HEK293 (cell line): ENCODE measurements around the gene BAHD1.

Experiments used
- CTCF ChIA-PET: fragments of 350-600 bp; formaldehyde crosslinking; extraction: SDS; loops from one replicate; lab custom pipeline; 2021; ENCODE audit warnings: antibody characterized with exemption; lab: Yijun Ruan, JAX
- POLR2A ChIA-PET: fragments of 300-600 bp; formaldehyde crosslinking; extraction: SDS; loops from one replicate; lab custom pipeline; 2020; ENCODE audit warnings: antibody characterized with exemption, inconsistent platforms; lab: Yijun Ruan, JAX
- H3K27ac ChIP-seq: fragments of 200-500 bp; sonication (Bioruptor generic); 2 replicates; pipeline ENCODE4 v1.5.1; 2014; ENCODE audit warnings: low read depth, low read length, control low read depth, inconsistent platforms; ENCODE audit errors: extremely low read depth
- H3K36me3 ChIP-seq, 2 experiments: fragments of 200-500 bp in 1 of 2; sonication (Bioruptor generic) in 1 of 2; 1 replicate in 1 of 2; 2 replicates in 1 of 2; pipeline ENCODE4 v1.5.1; 2014 to 2017; ENCODE audit warnings: inconsistent platforms in 2 of 2, low read length in 2 of 2; ENCODE audit not compliant: control insufficient read depth in 2 of 2, insufficient read depth in 1 of 2
- H3K4me1 ChIP-seq: fragments of 200-500 bp; sonication (Bioruptor generic); 2 replicates; pipeline ENCODE4 v1.5.1; 2014; ENCODE audit warnings: mild to moderate bottlenecking, low read length, inconsistent platforms; ENCODE audit not compliant: control insufficient read depth, insufficient read depth
- H3K4me3 ChIP-seq: 2 replicates; pipeline ENCODE4 v1.5.1; 2011; ENCODE audit warnings: low read depth, mild to moderate bottlenecking, control low read depth, low read length, moderate library complexity
- H3K9me3 ChIP-seq: fragments of 200-500 bp; sonication (Bioruptor generic); 2 replicates; pipeline ENCODE4 v1.5.1; 2014; ENCODE audit warnings: low read depth, low read length, inconsistent platforms; ENCODE audit not compliant: control insufficient read depth, insufficient read depth
- CTCF ChIP-seq: fragments of 450-650 bp; formaldehyde crosslinking; IDR thresholded peaks from 2 replicates; pipeline ENCODE4 v1.5.1; 2016; ENCODE audit warnings: missing biosample characterization, missing genetic modification characterization
- GLI2 ChIP-seq: fragments of 450-650 bp; formaldehyde crosslinking; IDR thresholded peaks from 2 replicates; pipeline ENCODE4; 2017; ENCODE audit warnings: missing biosample characterization, missing genetic modification characterization, low read depth, borderline replicate concordance
- KLF16 ChIP-seq: fragments of 450-650 bp; formaldehyde crosslinking; IDR thresholded peaks from 2 replicates; pipeline ENCODE4 v1.5.1; 2017; ENCODE audit warnings: missing biosample characterization, missing genetic modification characterization
- PRDM10 ChIP-seq: fragments of 450-650 bp; formaldehyde crosslinking; IDR thresholded peaks from 2 replicates; pipeline ENCODE4 v1.5.1; 2016; ENCODE audit warnings: missing biosample characterization, missing genetic modification characterization
- PRDM2 ChIP-seq: fragments of 450-650 bp; formaldehyde crosslinking; IDR thresholded peaks from 2 replicates; pipeline ENCODE4 v1.5.1; 2016; ENCODE audit warnings: missing biosample characterization, missing genetic modification characterization, borderline replicate concordance
- PRDM6 ChIP-seq: fragments of 450-650 bp; formaldehyde crosslinking; IDR thresholded peaks from 2 replicates; pipeline ENCODE4 v1.5.1; 2017; ENCODE audit warnings: missing biosample characterization, missing genetic modification characterization
- SCRT2 ChIP-seq: fragments of 450-650 bp; formaldehyde crosslinking; IDR thresholded peaks from 2 replicates; pipeline ENCODE4 v1.5.1; 2016; ENCODE audit warnings: missing biosample characterization, missing genetic modification characterization
- TCF7L2 ChIP-seq: IDR thresholded peaks from 2 replicates; pipeline ENCODE4 v1.6.1; 2011; ENCODE audit warnings: low read depth, mild to moderate bottlenecking, inconsistent platforms, low read length, moderate library complexity, borderline replicate concordance
- ZBTB11 ChIP-seq: fragments of 450-650 bp; formaldehyde crosslinking; conservative IDR thresholded peaks from 2 replicates; pipeline ENCODE4 v1.5.1; 2016; ENCODE audit warnings: low read depth, missing biosample characterization, missing genetic modification characterization
- ZBTB20 ChIP-seq: fragments of 450-650 bp; formaldehyde crosslinking; IDR thresholded peaks from 2 replicates; pipeline ENCODE4 v1.5.1; 2016; ENCODE audit warnings: missing biosample characterization, missing genetic modification characterization
- ZBTB21 ChIP-seq: fragments of 450-650 bp; formaldehyde crosslinking; IDR thresholded peaks from 2 replicates; pipeline ENCODE4 v1.5.1; 2017; ENCODE audit warnings: missing biosample characterization, missing genetic modification characterization
- ZNF146 ChIP-seq: fragments of 450-650 bp; formaldehyde crosslinking; IDR thresholded peaks from 2 replicates; pipeline ENCODE4 v1.5.1; 2016; ENCODE audit warnings: missing biosample characterization, missing genetic modification characterization
- ZNF239 ChIP-seq: fragments of 450-650 bp; formaldehyde crosslinking; IDR thresholded peaks from 2 replicates; pipeline ENCODE4 v1.5.1; 2016; ENCODE audit warnings: missing biosample characterization, missing genetic modification characterization
- ZNF600 ChIP-seq: fragments of 450-650 bp; formaldehyde crosslinking; IDR thresholded peaks from 2 replicates; pipeline ENCODE4 v1.5.1; 2016; ENCODE audit warnings: missing biosample characterization, missing genetic modification characterization
- ZNF654 ChIP-seq: fragments of 450-650 bp; formaldehyde crosslinking; IDR thresholded peaks from 2 replicates; pipeline ENCODE4 v1.5.1; 2016; ENCODE audit warnings: low read depth, missing biosample characterization, missing genetic modification characterization
- ZNF660 ChIP-seq: fragments of 450-650 bp; IDR thresholded peaks from 2 replicates; pipeline ENCODE4 v1.5.1; 2018; ENCODE audit warnings: missing biosample characterization, mild to moderate bottlenecking, missing genetic modification characterization
- ZSCAN5A ChIP-seq: fragments of 450-650 bp; formaldehyde crosslinking; IDR thresholded peaks from 2 replicates; pipeline ENCODE4 v1.5.1; 2016; ENCODE audit warnings: missing biosample characterization, missing genetic modification characterization

The BAHD1 gene

GRCh38 chr15:40465939-40466338 lies 25.2 kb downstream of the BAHD1 start:
- TF ChIP-seq ZNF146 (tag by site-specific recombination) (no peak), TCF7L2 (no peak), CTCF (tag by site-specific recombination) (no peak), ZBTB20 (tag by site-specific recombination) (no peak), ZBTB21 (no peak), ZNF239 (no peak), ZNF600 (tag by site-specific recombination) (no peak), ZNF660 (tag by site-specific recombination) (no peak), GLI2 (tag by site-specific recombination) (no peak), SCRT2 (tag by site-specific recombination) (no peak), ZSCAN5A (tag by site-specific recombination) (no peak), PRDM10 (no peak), ZBTB11 (tag by site-specific recombination) (no peak), ZNF654 (tag by site-specific recombination) (no peak), KLF16 (tag by site-specific recombination) (no peak), PRDM2 (no peak), PRDM6 (tag by site-specific recombination) (no peak)
- H3K9me3 ChIP-seq: no peaks in the 10 kb centered on the region
- H3K4me3 ChIP-seq: no peak overlapping the region
- no peak overlapping the region for H3K27ac ChIP-seq
- CTCF ChIA-PET: no interaction called here
- H3K36me3 ChIP-seq: peaks cover 0 to 52% of the 10 kb centered on the region in 2 experiments; a peak in 2 of 3 replicates
- POLR2A ChIA-PET: no interaction called here
- H3K4me1 ChIP-seq: no peaks in the 10 kb centered on the region
